Amniotic epithelial cell (primary cell): ENCODE measurements around the gene ERMARD.

Experiments used
- DNase-seq: peaks from one replicate; pipeline ENCODE4 v3.0.0-alpha.2; 2010; ENCODE audit warnings: low read depth

ERMARD gene

DNA sequence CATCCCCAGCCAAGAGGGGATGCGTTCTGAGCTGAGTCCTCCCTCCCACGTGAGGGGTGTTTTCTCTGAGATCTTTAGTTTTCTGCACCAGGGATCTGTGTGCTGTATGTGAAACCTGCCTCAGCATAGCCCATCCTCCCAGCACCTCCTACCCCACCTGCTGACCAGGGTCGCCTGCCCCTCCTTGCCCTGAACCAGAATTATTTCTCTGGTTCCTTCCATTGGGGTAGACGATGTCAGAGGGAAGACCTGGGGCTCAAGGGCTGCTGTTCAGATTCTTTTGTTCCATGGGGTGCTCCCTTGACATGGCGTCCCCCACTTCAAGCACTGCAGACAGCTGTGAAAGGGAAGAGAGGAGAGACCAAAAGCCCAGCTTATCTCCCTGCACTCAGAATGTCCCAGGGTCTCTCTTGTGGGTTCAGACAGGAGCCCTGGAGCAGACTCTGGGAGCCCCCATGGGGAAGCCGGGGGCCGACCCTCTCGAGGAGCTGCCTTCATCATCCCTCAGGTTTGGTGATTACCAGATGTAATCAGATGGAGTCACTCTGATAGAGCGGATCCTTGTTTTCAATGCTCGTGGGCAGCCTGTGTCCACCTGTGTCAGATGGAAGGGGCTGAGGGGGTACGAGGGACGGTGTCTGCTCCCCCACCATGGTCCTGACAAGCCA is 74.3 kb downstream of the ERMARD start:
- DNase-seq: no peak

DNA sequence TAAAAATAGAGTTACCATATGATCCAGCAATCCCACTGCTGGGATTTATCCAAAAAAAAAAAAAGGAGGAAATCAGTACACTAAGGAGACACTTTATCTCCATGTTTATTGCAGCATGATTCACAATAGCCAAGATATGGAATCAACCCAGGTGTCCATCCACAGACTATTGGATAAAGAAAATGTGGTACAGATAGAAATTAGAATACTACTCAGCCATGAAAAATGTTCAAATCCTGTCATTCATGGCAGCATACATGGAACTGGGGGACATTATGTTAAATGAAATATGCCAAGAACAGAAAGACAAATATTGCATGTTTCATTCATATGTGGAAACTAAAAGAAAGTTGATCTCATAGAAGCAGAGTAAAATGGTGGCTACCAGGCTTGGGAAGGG is 75.3 kb downstream of the ERMARD start:
- no peak for DNase-seq

DNA sequence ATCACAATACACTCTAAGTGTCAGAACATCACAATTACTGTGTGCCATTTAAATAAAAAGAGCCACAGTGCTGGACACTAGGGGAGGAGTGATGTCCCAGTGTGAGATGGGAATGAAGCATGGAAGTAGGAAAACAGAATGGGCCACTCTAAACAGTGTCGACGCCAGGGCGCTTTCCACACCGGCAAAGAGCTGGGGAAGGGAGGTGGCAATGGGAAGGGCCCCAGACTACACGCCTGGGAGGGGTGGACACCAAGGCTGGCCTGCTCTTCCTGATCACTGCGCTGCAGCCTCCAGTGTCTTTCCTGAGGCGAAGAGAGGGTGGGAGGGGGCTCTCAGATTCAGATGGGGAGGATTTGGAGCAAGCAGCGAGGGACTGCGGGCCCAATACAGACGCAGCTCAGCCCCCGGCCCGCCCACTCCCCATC is 75.9 kb downstream of the ERMARD start:
- no peak for DNase-seq

DNA sequence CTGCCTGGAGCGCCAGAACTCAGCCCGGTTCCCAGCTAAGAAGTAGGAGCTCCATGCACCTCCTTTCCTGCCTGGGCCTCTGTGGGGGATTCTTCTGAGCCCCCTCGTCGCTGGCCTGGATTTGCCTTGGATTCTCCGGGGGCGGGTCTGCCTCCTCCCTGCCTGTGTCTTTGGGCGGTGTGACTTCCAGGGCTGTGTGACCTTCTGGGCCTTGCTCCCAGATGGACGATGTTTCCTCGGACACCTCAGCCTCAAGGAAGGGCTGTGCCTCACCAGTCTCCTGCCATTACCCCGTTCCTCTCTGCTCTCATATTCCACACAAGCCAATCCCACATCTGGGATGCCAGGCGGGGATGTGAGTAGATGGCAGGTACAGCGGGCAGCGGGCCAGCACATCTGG is 76.8 kb downstream of the ERMARD start:
- DNase-seq: no peak

DNA sequence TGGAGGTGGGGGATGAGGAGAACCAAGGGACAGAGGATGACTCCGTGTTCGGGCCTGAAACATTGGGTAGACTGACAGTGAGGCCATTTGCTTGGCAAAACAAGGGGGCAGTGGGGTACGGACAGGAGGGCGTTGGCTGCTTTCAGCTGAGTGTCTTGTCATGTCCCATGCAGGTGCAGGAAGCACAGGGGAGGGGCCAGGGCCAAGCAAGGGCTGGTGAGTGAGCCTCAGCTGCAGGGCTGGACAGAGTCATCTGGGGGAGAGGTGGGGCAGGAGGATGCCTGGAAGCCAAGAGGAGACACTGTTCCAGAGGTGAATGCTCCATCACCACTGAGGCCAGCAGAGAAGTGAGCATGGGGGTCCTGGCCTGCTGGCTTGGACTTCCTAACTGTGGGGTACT is 78.4 kb downstream of the ERMARD start:
- no peak for DNase-seq

DNA sequence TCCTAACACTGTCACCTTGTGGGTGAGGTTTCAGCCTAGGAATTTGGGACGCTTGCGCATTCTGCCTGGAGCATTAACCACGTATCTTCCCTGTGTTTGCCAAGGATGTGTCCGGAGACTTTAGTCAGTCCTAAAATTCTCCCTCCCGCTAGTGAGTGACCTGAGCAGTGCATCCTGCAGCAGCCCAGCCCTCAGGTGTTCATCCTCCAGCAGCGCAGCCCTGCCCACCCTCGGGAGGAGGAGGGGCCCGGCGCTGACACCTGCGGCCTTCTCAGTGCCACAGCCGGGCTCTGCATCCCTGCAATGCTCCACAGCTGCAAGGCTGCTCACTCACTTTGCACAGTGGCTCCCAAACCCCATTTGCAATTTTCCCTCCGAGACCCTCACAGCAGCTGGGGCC is 79.5 kb downstream of the ERMARD start:
- DNase-seq: no peak
